ENCODE data around the gene DNAJC7.

- TF ChIP-seq CTCF (IDR thresholded peaks at IDR 0.05) (no peak), POLR2A (IDR thresholded peaks at IDR 0.05) (no peak)
Measured at GRCh38 chr17:42028791-42029127, 11.5 kb upstream of the DNAJC7 start.

Measured in right lobe of liver (tissue), 4 donors.